Cardiac muscle cell (in vitro differentiated cells and primary cell): ENCODE data around the gene IL32. TPM values are rescaled to one million over a fixed set of nuclear protein-coding genes. Genes with fewer than 3 reads are reported as not detected.
A peak's percentile ranks its signal among the peaks of the same experiment; 100 is the strongest.

Source experiments
- DNase-seq, 2 donors: peaks; one replicate each; pipeline versions ENCODE4 v3.0.0 to v3.0.0-alpha.2; 2010 to 2017; ENCODE audit warnings: low read depth in 1 of 2, low spot score in 1 of 2
- H3K27ac ChIP-seq: fragments of 200-600 bp; sonication (generic); 2 replicates; pipeline ENCODE4 v1.5.1; 2016
- H3K27me3 ChIP-seq: fragments of 200-600 bp; sonication (generic); 2 replicates; pipeline ENCODE4 v1.6.0; 2016; ENCODE audit warnings: control low read depth
- H3K36me3 ChIP-seq: fragments of 200-600 bp; sonication (generic); 2 replicates; pipeline ENCODE4 v1.5.1; 2016; ENCODE audit warnings: control low read depth
- H3K4me1 ChIP-seq: fragments of 200-600 bp; sonication (generic); 2 replicates; pipeline ENCODE4 v1.8.1; 2017; ENCODE audit warnings: low read depth, mild to moderate bottlenecking, mixed run types
- H3K4me3 ChIP-seq: fragments of 200-600 bp; sonication (generic); 2 replicates; pipeline ENCODE4 v1.5.1; 2016; ENCODE audit warnings: mild to moderate bottlenecking
- H3K9me3 ChIP-seq: fragments of 200-600 bp; sonication (generic); 2 replicates; pipeline ENCODE4 v1.5.1; 2017; ENCODE audit warnings: low read depth, mild to moderate bottlenecking, control low read depth
- CTCF ChIP-seq: IDR thresholded peaks from 2 replicates; pipeline ENCODE4 v1.5.1; 2012; ENCODE audit warnings: low read depth, mild to moderate bottlenecking, low read length
- polyA plus RNA-seq: library from polyadenylated mRNA; unstranded; fragments of >200 nt; fragmentation: Nextera tagmentation; extraction: Ambion mirVana; gene quantifications from 2 replicates; pipeline ENCODE4 v1.2.1, GENCODE V29; 2016
- total RNA-seq: library from RNA; depleted of rRNA; stranded (reverse); fragments of >200 nt; gene quantifications from 2 replicates; pipeline ENCODE4 v1.2.3, GENCODE V29; 2016

Gene IL32
- total and polyA plus RNA-seq, 2 experiments from 2014 or later = 0.35 to 0.66 TPM

- Histone ChIP-seq H3K27ac (no peak overlapping the region), H3K27me3 (peaks cover 2% of the 10 kb centered on the region), H3K4me3 (no peak overlapping the region), H3K4me1 (no peaks in the 10 kb centered on the region), H3K9me3 (no peaks in the 10 kb centered on the region), H3K36me3 (no peaks in the 10 kb centered on the region)
- DNase-seq = no peak
- no peak for TF ChIP-seq CTCF
These were observed 8.0 kb upstream of the IL32 start for GRCh38 chr16:3057181-3058138.

DNA sequence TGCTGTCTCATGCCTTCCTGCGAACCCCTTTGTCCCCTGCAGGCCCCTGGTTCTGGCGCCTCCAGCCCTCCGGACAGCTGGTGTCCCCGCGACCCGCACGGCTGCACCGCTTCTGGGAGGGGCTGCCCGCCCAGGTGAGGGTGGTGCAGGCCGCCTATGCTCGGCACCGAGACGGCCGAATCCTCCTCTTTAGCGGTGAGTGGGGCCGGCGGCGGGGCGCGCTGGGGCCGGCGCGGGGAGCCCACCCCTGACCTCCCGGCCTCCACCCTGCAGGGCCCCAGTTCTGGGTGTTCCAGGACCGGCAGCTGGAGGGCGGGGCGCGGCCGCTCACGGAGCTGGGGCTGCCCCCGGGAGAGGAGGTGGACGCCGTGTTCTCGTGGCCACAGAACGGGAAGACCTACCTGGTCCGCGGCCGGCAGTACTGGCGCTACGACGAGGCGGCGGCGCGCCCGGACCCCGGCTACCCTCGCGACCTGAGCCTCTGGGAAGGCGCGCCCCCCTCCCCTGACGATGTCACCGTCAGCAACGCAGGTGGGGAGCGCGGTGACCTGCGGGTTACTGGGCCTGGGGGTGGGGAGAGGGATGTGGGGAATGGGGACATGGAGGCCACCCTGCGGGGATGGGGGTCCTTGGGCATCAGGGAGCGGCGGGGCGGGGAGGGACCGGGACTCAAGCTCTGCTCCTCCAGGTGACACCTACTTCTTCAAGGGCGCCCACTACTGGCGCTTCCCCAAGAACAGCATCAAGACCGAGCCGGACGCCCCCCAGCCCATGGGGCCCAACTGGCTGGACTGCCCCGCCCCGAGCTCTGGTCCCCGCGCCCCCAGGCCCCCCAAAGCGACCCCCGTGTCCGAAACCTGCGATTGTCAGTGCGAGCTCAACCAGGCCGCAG, 7.1 kb upstream of the IL32 start:
- Histone ChIP-seq H3K4me3 (peak overlapping the region; percentile 93), H3K27me3 (peaks cover 2% of the 10 kb centered on the region), H3K4me1 (no peaks in the 10 kb centered on the region), H3K36me3 (no peaks in the 10 kb centered on the region), H3K9me3 (no peaks in the 10 kb centered on the region), H3K27ac (no peak overlapping the region)
- DNase-seq = peak; percentile 31 to 59
- no peak for TF ChIP-seq CTCF

GRCh38 chr16:3059041-3059722, 6.3 kb upstream of the IL32 start:
- Histone ChIP-seq H3K36me3 (no peaks in the 10 kb centered on the region), H3K4me1 (no peaks in the 10 kb centered on the region), H3K27ac (peak overlapping the region; percentile 44), H3K4me3 (peak overlapping the region; percentile 93), H3K27me3 (peaks cover 2% of the 10 kb centered on the region), H3K9me3 (no peaks in the 10 kb centered on the region)
- DNase-seq = peak; percentile 93
- TF ChIP-seq CTCF = peak; percentile 61

DNA sequence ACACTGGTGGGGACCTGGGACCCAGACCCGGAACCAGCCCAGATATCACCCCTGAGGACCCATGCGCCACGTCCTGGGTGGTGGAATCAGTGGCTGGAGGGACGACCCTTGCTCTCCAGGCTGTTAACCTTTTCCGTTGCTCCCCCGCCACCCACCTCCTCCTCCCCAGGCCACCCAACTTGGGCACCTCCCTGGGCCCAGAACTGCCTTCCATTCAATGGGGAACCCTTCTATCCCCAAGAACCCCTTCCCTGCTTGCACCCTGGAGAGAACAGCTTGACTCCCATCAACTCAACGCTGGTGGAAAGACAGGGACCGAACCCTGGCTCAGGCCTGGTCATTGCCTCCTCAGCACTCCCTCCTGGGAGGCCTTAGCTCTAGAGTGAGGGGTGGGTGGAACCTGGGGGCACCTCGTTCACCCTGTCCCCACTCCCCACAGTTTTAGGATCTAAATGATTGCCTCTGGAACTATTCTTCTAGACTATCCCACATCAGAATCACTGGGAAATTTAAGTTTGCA, 5.7 kb upstream of the IL32 start:
- Histone ChIP-seq H3K9me3 (no peaks in the 10 kb centered on the region), H3K4me1 (no peaks in the 10 kb centered on the region), H3K27ac (peak overlapping the region; percentile 44), H3K4me3 (peak overlapping the region; percentile 93), H3K36me3 (no peaks in the 10 kb centered on the region), H3K27me3 (peaks cover 2% of the 10 kb centered on the region)
- DNase-seq = no peak
- no peak for TF ChIP-seq CTCF
